Keratinocyte (primary cell): ENCODE measurements around the gene SCAMP4. TPM values are rescaled to one million over a fixed set of nuclear protein-coding genes. Genes with fewer than 3 reads are reported as not detected.

Source experiments
- DNase-seq: peaks from one replicate; pipeline ENCODE4 v3.0.0-alpha.2; 2011; ENCODE audit warnings: low read depth, missing footprints, low spot score
- FAIRE-seq: peaks from 2 replicates; lab custom pipeline; 2011; peaks lifted over from hg19 to GRCh38; lab: Jason Lieb, UNC
- H2AFZ ChIP-seq: 2 replicates; pipeline ENCODE4 v1.6.0; 2012; ENCODE audit warnings: low read length, control low read depth, inconsistent platforms; ENCODE audit not compliant: control insufficient read depth
- H3K27ac ChIP-seq: 2 replicates; pipeline ENCODE4 v1.5.1; 2011; ENCODE audit warnings: low read length; ENCODE audit not compliant: control insufficient read depth, insufficient read depth
- H3K27me3 ChIP-seq: 3 replicates; pipeline ENCODE4 v1.6.0; 2011; ENCODE audit warnings: low read length; ENCODE audit not compliant: control insufficient read depth, insufficient read depth; ENCODE audit errors: extremely low read depth
- H3K36me3 ChIP-seq, 2 experiments: 2 replicates in 1 of 2; 3 replicates in 1 of 2; pipeline ENCODE4 v1.5.1; 2011; ENCODE audit warnings: low read length in 2 of 2, mild to moderate bottlenecking in 1 of 2; ENCODE audit not compliant: control insufficient read depth in 2 of 2, insufficient read depth in 2 of 2; ENCODE audit errors: extremely low read depth in 1 of 2
- H3K4me1 ChIP-seq: 3 replicates; pipeline ENCODE4 v1.5.1; 2011; ENCODE audit warnings: low read length; ENCODE audit not compliant: control insufficient read depth, insufficient read depth; ENCODE audit errors: extremely low read depth
- H3K4me2 ChIP-seq: 3 replicates; pipeline ENCODE4 v1.6.0; 2011; ENCODE audit warnings: low read depth, low read length; ENCODE audit not compliant: control insufficient read depth, insufficient read depth; ENCODE audit errors: extremely low read depth
- H3K4me3 ChIP-seq, 3 experiments: fragments of 200-600 bp in 1 of 3; sonication (generic) in 1 of 3; 2 replicates in 2 of 3; 3 replicates in 1 of 3; pipeline ENCODE4 v1.5.1; 2011 to 2016; ENCODE audit warnings: low read length in 3 of 3, mild to moderate bottlenecking in 3 of 3, control low read depth in 2 of 3, inconsistent platforms in 1 of 3, low read depth in 1 of 3, mixed read lengths in 1 of 3, mixed run types in 1 of 3, moderate library complexity in 1 of 3; ENCODE audit not compliant: control insufficient read depth in 2 of 3, insufficient read depth in 2 of 3; ENCODE audit errors: extremely low read depth in 1 of 3
- H3K79me2 ChIP-seq: 2 replicates; pipeline ENCODE4 v1.6.0; 2012; ENCODE audit warnings: low read length; ENCODE audit not compliant: control insufficient read depth, insufficient read depth
- H3K9ac ChIP-seq: 3 replicates; pipeline ENCODE4 v1.6.0; 2011; ENCODE audit warnings: low read length; ENCODE audit not compliant: control insufficient read depth, insufficient read depth; ENCODE audit errors: extremely low read depth
- H3K9me1 ChIP-seq: 3 replicates; pipeline ENCODE4 v1.6.0; 2011; ENCODE audit warnings: low read length; ENCODE audit not compliant: control insufficient read depth, insufficient read depth; ENCODE audit errors: extremely low read depth
- H3K9me3 ChIP-seq: 2 replicates; pipeline ENCODE4 v1.5.1; 2012; ENCODE audit warnings: low read depth, low read length; ENCODE audit not compliant: control insufficient read depth
- H4K20me1 ChIP-seq: 3 replicates; pipeline ENCODE4 v1.6.0; 2011; ENCODE audit warnings: low read length; ENCODE audit not compliant: control insufficient read depth, insufficient read depth; ENCODE audit errors: extremely low read depth
- EZH2 ChIP-seq: IDR thresholded peaks from one replicate; pipeline ENCODE4 v1.6.1; 2012; ENCODE audit warnings: inconsistent platforms, mild to moderate bottlenecking, low read length, moderate library complexity
- dilution Hi-C: fragments of 300-500 bp; cut with MboI; formaldehyde crosslinking; loops from one replicate; pipeline ENCODE4 v1.7.0; 2020; ENCODE audit warnings: low sequenced_read_pairs; ENCODE audit not compliant: extremely low pct_ligation_motif_present
- polyA minus RNA-seq, 3 experiments: library from RNA; depleted of rRNA, polyadenylated mRNA; stranded (reverse); fragments of >200 nt; gene quantifications; 1 replicate in 1 of 3; 2 replicates in 1 of 3; 3 replicates in 1 of 3; pipeline ENCODE4 v1.2.3, GENCODE V29; 2011
- polyA plus RNA-seq, 5 experiments: library from polyadenylated mRNA; depleted of rRNA in 3 of 5; stranded (reverse) in 3 of 5; stranded (forward) in 1 of 5; unstranded in 1 of 5; fragments of >200 nt; gene quantifications; 1 replicate in 1 of 5; 2 replicates in 3 of 5; 3 replicates in 1 of 5; pipeline versions ENCODE4 v1.2.1 to v1.2.3, GENCODE V29; 2011 to 2012; ENCODE audit warnings: missing spikeins in 2 of 5, low read depth in 1 of 5, low replicate concordance in 1 of 5
- TF ChIP-seq, protein P1 (sequence below), 3 experiments: IDR thresholded peaks in 1 of 3; conservative IDR thresholded peaks in 1 of 3; optimal IDR thresholded peaks in 1 of 3; 2 replicates in 2 of 3; 3 replicates in 1 of 3; pipeline versions ENCODE3 to v1.5.1; 2011; ENCODE audit warnings: low read length in 3 of 3, mild to moderate bottlenecking in 3 of 3, moderate library complexity in 2 of 3, control low read depth in 1 of 3, inconsistent platforms in 1 of 3; ENCODE audit not compliant: insufficient read depth in 2 of 3; ENCODE audit errors: extremely low read depth in 1 of 3

The SCAMP4 gene, protein sequence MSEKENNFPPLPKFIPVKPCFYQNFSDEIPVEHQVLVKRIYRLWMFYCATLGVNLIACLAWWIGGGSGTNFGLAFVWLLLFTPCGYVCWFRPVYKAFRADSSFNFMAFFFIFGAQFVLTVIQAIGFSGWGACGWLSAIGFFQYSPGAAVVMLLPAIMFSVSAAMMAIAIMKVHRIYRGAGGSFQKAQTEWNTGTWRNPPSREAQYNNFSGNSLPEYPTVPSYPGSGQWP
- 4.8 to 30.3 TPM (median 7.0 TPM) in 3 replicates for polyA plus RNA-seq
- 10.6 TPM for polyA plus RNA-seq (2011; ENCODE audit: low read depth)
- 7.3 and 17.8 TPM in 2 replicates for polyA plus RNA-seq (2011; cell fraction: cytosol; rRNA removed)
- polyA plus RNA-seq (2011; cell fraction: nucleus; rRNA removed), result 33.4 and 43.4 TPM in 2 replicates
- 27.2 and 45.1 TPM in 2 replicates for polyA plus RNA-seq (2012; ENCODE audit: low replicate concordance)
- polyA minus RNA-seq, result 8.2 to 40.3 TPM (median 10.1 TPM) in 3 replicates
- 62.7 TPM for polyA minus RNA-seq (2011; cell fraction: cytosol; rRNA and poly(A)+ RNA removed)
- polyA minus RNA-seq (2011; cell fraction: nucleus; rRNA and poly(A)+ RNA removed), result 38.2 and 42.0 TPM in 2 replicates

DNA sequence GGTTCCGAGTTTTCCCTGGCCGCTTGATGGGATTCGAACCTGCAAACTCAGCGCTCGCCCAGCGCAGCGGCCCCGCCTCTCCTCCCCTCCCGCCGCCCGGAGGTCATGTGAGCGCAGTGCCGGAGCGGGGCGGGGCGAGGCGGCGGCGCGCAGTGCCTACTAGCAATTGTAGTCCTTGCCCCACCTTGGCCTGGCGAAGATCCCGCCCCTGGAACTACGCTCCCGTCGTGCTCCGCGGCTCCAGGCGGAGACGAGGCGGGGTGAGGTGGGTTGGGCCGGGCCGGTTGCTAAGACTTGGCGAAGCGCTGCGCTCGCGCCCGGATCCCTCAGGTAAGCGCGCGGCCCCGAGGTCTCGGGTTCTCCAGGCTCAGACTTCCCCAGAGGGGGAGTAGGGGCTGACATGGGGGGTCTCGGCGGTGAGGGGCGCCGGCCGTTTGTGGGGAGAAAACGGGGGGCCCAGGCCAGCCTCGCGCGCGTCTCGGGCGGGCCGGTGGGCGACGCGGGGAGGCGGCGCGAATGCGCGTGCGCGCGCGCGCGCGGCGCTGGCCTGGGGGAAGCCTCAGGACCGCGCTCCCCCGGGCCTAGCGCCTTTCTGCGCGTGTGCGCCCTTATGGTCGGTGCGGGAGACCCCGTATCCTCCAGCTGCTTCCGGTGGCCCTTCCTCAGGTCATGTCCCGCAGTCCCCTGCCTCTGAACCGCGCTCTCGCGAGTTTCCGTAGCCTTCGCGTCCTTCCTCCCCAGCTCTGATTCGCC lies at the start of gene SCAMP4, which contains the start of gene ADAT3:
Gene SCAMP4 (plus strand): TSS at position 290 of the 753 bp plus-strand sequence. CDS start 9,621 bp downstream, outside the sequence.
Gene ADAT3 (plus strand): TSS at position 290 of the 753 bp plus-strand sequence. CDS start 6,649 bp downstream, outside the sequence.
- DNase-seq (peak; percentile 95), FAIRE-seq (peak; percentile 84)
- peak within 1 kb of the TSS; percentile 93 for H3K4me2 ChIP-seq
- H3K9me1 ChIP-seq, result no peaks in the 10 kb centered on the region
- peak within 1 kb of the TSS; percentile 62 to 87 (median 82) for H3K4me3 ChIP-seq
- H3K27me3 ChIP-seq, result no peaks in the 10 kb centered on the region
- H4K20me1 ChIP-seq, result peaks cover 5% of the 10 kb centered on the region
- H3K36me3 ChIP-seq, result peaks cover 0 to 3% of the 10 kb centered on the region in 2 experiments
- TF ChIP-seq, protein P1, sequence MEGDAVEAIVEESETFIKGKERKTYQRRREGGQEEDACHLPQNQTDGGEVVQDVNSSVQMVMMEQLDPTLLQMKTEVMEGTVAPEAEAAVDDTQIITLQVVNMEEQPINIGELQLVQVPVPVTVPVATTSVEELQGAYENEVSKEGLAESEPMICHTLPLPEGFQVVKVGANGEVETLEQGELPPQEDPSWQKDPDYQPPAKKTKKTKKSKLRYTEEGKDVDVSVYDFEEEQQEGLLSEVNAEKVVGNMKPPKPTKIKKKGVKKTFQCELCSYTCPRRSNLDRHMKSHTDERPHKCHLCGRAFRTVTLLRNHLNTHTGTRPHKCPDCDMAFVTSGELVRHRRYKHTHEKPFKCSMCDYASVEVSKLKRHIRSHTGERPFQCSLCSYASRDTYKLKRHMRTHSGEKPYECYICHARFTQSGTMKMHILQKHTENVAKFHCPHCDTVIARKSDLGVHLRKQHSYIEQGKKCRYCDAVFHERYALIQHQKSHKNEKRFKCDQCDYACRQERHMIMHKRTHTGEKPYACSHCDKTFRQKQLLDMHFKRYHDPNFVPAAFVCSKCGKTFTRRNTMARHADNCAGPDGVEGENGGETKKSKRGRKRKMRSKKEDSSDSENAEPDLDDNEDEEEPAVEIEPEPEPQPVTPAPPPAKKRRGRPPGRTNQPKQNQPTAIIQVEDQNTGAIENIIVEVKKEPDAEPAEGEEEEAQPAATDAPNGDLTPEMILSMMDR (optimal IDR thresholded peaks at IDR 0.05 in 1 of 3, IDR thresholded peaks at IDR 0.05 in 1 of 3, conservative IDR thresholded peaks at IDR 0.05 in 1 of 3; ENCODE audit: extremely low read depth in 1 of 3, insufficient read depth in 2 of 3, low read length in 3 of 3), result no peak
- no peak for TF ChIP-seq EZH2
- no peaks in the 10 kb centered on the region for H3K9me3 ChIP-seq
- peak within 1 kb of the TSS; percentile 88 for H3K27ac ChIP-seq
- dilution Hi-C loops, result no loop called here
- H3K9ac ChIP-seq, result peak within 1 kb of the TSS; percentile 87
- peaks cover 37% of the 10 kb centered on the region for H3K4me1 ChIP-seq
- peak within 1 kb of the TSS; percentile 88 for H2AFZ ChIP-seq
- H3K79me2 ChIP-seq, result peaks cover 39% of the 10 kb centered on the region

- FAIRE-seq (no peak), DNase-seq (no peak)
- dilution Hi-C loops, result no loop called here
- Histone ChIP-seq H3K27ac (peak overlapping the region; percentile 71), H3K4me2 (peak overlapping the region; percentile 96), H3K9ac (peak overlapping the region; percentile 69), H3K79me2 (peaks cover 81% of the 10 kb centered on the region), H3K27me3 (no peaks in the 10 kb centered on the region), H3K9me1 (no peaks in the 10 kb centered on the region), H3K9me3 (no peaks in the 10 kb centered on the region), H3K4me1 (peaks cover 67% of the 10 kb centered on the region), H3K36me3 (peaks cover 0 to 2% of the 10 kb centered on the region in 2 experiments), H2AFZ (no peak overlapping the region), H3K4me3 (peak overlapping the region; percentile 19 to 68 (median 59)), H4K20me1 (peaks cover 14% of the 10 kb centered on the region)
- TF ChIP-seq, protein P1 (optimal IDR thresholded peaks at IDR 0.05 in 1 of 3, IDR thresholded peaks at IDR 0.05 in 1 of 3, conservative IDR thresholded peaks at IDR 0.05 in 1 of 3; ENCODE audit: extremely low read depth in 1 of 3, insufficient read depth in 2 of 3, low read length in 3 of 3), result no peak
- no peak for TF ChIP-seq EZH2
Observed at GRCh38 chr19:1855828-1856255, 49.4 kb upstream of the SCAMP4 start.
